ENCODE measurements around the gene AGBL5. TPM values are rescaled to one million over a fixed set of nuclear protein-coding genes. Genes with fewer than 3 reads are reported as not detected.

The AGBL5 gene
- total and polyA plus RNA-seq, 8 donors: 7.8 to 29.0 (median 12.2) TPM

GRCh38 chr2:27084297-27085061, 33.0 kb downstream of the AGBL5 start:
- 71 to 90% (median 85%) methylated on average over 4 to 6 of the region's 6 CpGs for whole genome bisulfite sequencing, 5 donors
- intact Hi-C loops (cut with DNase I; ENCODE audit: low total_unique reads): loop anchor here (10.0 kb wide), 1 partner anchor 50 kb away; the partner anchor contains the start of gene TMEM214
- Histone ChIP-seq H3K27ac (no peak overlapping the region), H3K4me3 (no peak overlapping the region), H3K27me3 (no peaks in the 10 kb centered on the region), H3K9me3 (no peaks in the 10 kb centered on the region), H3K36me3 (peaks cover 0 to 17% (median 6%) of the 10 kb centered on the region in 4 donors), H3K4me1 (peaks cover 41 to 87% (median 69%) of the 10 kb centered on the region in 4 donors)
- DNase-seq: no peak
- no peak for TF ChIP-seq POLR2A (IDR thresholded peaks at IDR 0.05)
- no peak for TF ChIP-seq CTCF (IDR thresholded peaks at IDR 0.05)
- no peak for TF ChIP-seq POLR2AphosphoS5 (IDR thresholded peaks at IDR 0.05)
- no peak for TF ChIP-seq EP300 (IDR thresholded peaks at IDR 0.05)

- Histone ChIP-seq H3K27me3 (no peaks in the 10 kb centered on the region), H3K27ac (peak overlapping the region; percentile 83 to 92 (median 89)), H3K36me3 (peaks cover 0 to 17% (median 6%) of the 10 kb centered on the region in 4 donors), H3K9me3 (no peaks in the 10 kb centered on the region), H3K4me3 (peak overlapping the region; percentile 63 to 79 (median 65)), H3K4me1 (peaks cover 41 to 80% (median 66%) of the 10 kb centered on the region in 4 donors)
- WGBS, 5 donors: 53 to 60% (median 55%) methylated on average over 10 of the region's 10 CpGs
- intact Hi-C loops (cut with DNase I; ENCODE audit: low total_unique reads): loop anchor here (10.0 kb wide), 1 partner anchor 50 kb away; the partner anchor contains the start of gene TMEM214
- peak in 1 of 7 experiments; percentile 18 for TF ChIP-seq CTCF (IDR thresholded peaks at IDR 0.05)
- TF ChIP-seq POLR2AphosphoS5 (IDR thresholded peaks at IDR 0.05): no peak
- DNase-seq: no peak
These were observed 33.7 kb downstream of the AGBL5 start for GRCh38 chr2:27085062-27085672.

- Histone ChIP-seq H3K9me3 (no peaks in the 10 kb centered on the region), H3K27me3 (no peaks in the 10 kb centered on the region), H3K4me1 (peaks cover 38 to 75% (median 61%) of the 10 kb centered on the region in 4 donors), H3K27ac (peak overlapping the region; percentile 83 to 92 (median 89)), H3K36me3 (peaks cover 0 to 17% (median 6%) of the 10 kb centered on the region in 4 donors), H3K4me3 (peak overlapping the region; percentile 63 to 79 (median 65))
- DNase-seq: peak; percentile 73 to 86
- 0 to 1% (median 1%) methylated on average over 2 to 38 of the region's 38 CpGs; no CpG with 5 or more reads in 1 of the 5 donors for WGBS, 5 donors
- intact Hi-C loops (cut with DNase I; ENCODE audit: low total_unique reads): loop anchor here (10.0 kb wide), 1 partner anchor 51 kb away; the partner anchor contains the start of gene TMEM214
- no peak for TF ChIP-seq POLR2A (IDR thresholded peaks at IDR 0.05)
- peak in 4 of 7 experiments; percentile 16 to 39 (median 23) for TF ChIP-seq CTCF (IDR thresholded peaks at IDR 0.05)
- TF ChIP-seq POLR2AphosphoS5 (IDR thresholded peaks at IDR 0.05): peak; percentile 16 to 57 (median 52)
These were observed 34.2 kb downstream of the AGBL5 start for GRCh38 chr2:27085673-27086089.

GRCh38 chr2:27086090-27086723, 34.7 kb downstream of the AGBL5 start:
- Histone ChIP-seq H3K27me3 (no peaks in the 10 kb centered on the region), H3K4me3 (peak overlapping the region; percentile 63 to 79 (median 65)), H3K36me3 (peaks cover 0 to 17% (median 6%) of the 10 kb centered on the region in 4 donors), H3K4me1 (peaks cover 33 to 70% (median 56%) of the 10 kb centered on the region in 4 donors), H3K27ac (peak overlapping the region; percentile 83 to 92 (median 89)), H3K9me3 (no peaks in the 10 kb centered on the region)
- TF ChIP-seq CTCF (IDR thresholded peaks at IDR 0.05) (peak in 5 of 7 experiments; percentile 72 to 99 (median 94)), POLR2AphosphoS5 (IDR thresholded peaks at IDR 0.05) (peak; percentile 68 to 94 (median 84)), POLR2A (IDR thresholded peaks at IDR 0.05) (no peak), EP300 (IDR thresholded peaks at IDR 0.05) (no peak)
- 0 to 1% (median 1%) methylated on average over 31 to 81 of the region's 81 CpGs for WGBS, 5 donors
- peak; percentile 97 to 99 for DNase-seq
- intact Hi-C loops (cut with DNase I; ENCODE audit: low total_unique reads): loop anchor here (10.0 kb wide), 1 partner anchor 51 kb away; the partner anchor contains the start of gene TMEM214

Data from stomach (tissue), 9 donors.